C4-2B (cell line): Measurements from ENCODE around the gene APCDD1.

ENCODE experiments used
- CTCF ChIP-seq: fragments of 450-650 bp; conservative IDR thresholded peaks from 2 replicates; pipeline ENCODE4 v1.5.1; 2017; ENCODE audit warnings: mild to moderate bottlenecking
- ZFX ChIP-seq: fragments of 450-650 bp; IDR thresholded peaks from 2 replicates; pipeline ENCODE4 v1.6.1; 2017

GRCh38 chr18:10514082-10514481, 59.6 kb downstream of the APCDD1 start:
- TF ChIP-seq CTCF (no peak), ZFX (no peak)
